ENCODE results near the gene HS1BP3. TPM values are rescaled to one million over a fixed set of nuclear protein-coding genes. Genes with fewer than 3 reads are reported as not detected.

Gene HS1BP3
- total RNA-seq, 1 donor from 2014 or later = 33.2 TPM

- no peak for TF ChIP-seq CTCF (IDR thresholded peaks at IDR 0.05)
- Mint-ChIP-seq H3K27me3 (ENCODE audit: low read depth) (peaks cover 6% of the 10 kb centered on the region), H3K36me3 (ENCODE audit: low read depth) (no peaks in the 10 kb centered on the region), H3K27ac (ENCODE audit: unreplicated experiment) (peak overlapping the region; percentile 91), H3K4me1 (ENCODE audit: low read depth) (peaks cover 52% of the 10 kb centered on the region), H3K9me3 (ENCODE audit: low read depth) (no peaks in the 10 kb centered on the region), H3K4me3 (ENCODE audit: unreplicated experiment) (peak overlapping the region; percentile 70)
- DNase-seq (ENCODE audit: low spot score) = no peak
Measured at GRCh38 chr2:20651731-20652099, 817 bp upstream of the HS1BP3 start.

GRCh38 chr2:20650393-20650876, 463 bp downstream of the HS1BP3 start:
- no peak for DNase-seq (ENCODE audit: low spot score)
- Mint-ChIP-seq H3K4me1 (ENCODE audit: low read depth) (peaks cover 52% of the 10 kb centered on the region), H3K27ac (ENCODE audit: unreplicated experiment) (peak overlapping the region; percentile 91), H3K9me3 (ENCODE audit: low read depth) (no peaks in the 10 kb centered on the region), H3K27me3 (ENCODE audit: low read depth) (no peaks in the 10 kb centered on the region), H3K4me3 (ENCODE audit: unreplicated experiment) (peak overlapping the region; percentile 94), H3K36me3 (ENCODE audit: low read depth) (no peaks in the 10 kb centered on the region)
- no peak for TF ChIP-seq CTCF (IDR thresholded peaks at IDR 0.05)

- H3K4me1 Mint-ChIP-seq (ENCODE audit: low read depth) = peaks cover 52% of the 10 kb centered on the region
- DNase-seq (ENCODE audit: low spot score) = no peak
Measured at GRCh38 chr2:20649976-20650375, 922 bp downstream of the HS1BP3 start.

GRCh38 chr2:20649576-20649975, 1.3 kb downstream of the HS1BP3 start:
- Mint-ChIP-seq H3K4me1 (ENCODE audit: low read depth) (peaks cover 52% of the 10 kb centered on the region), H3K9me3 (ENCODE audit: low read depth) (no peaks in the 10 kb centered on the region), H3K27ac (ENCODE audit: unreplicated experiment) (peak overlapping the region; percentile 65), H3K4me3 (ENCODE audit: unreplicated experiment) (peak overlapping the region; percentile 94), H3K36me3 (ENCODE audit: low read depth) (peaks cover 5% of the 10 kb centered on the region), H3K27me3 (ENCODE audit: low read depth) (no peaks in the 10 kb centered on the region)
- peak; percentile 68 for DNase-seq (ENCODE audit: low spot score)
- TF ChIP-seq CTCF (IDR thresholded peaks at IDR 0.05) = no peak

More at GRCh38 chr2:20649976-20650375, 922 bp downstream of the HS1BP3 start:
- Mint-ChIP-seq H3K27ac (ENCODE audit: unreplicated experiment) (peak overlapping the region; percentile 91), H3K9me3 (ENCODE audit: low read depth) (no peaks in the 10 kb centered on the region), H3K4me3 (ENCODE audit: unreplicated experiment) (peak overlapping the region; percentile 94), H3K27me3 (ENCODE audit: low read depth) (no peaks in the 10 kb centered on the region), H3K36me3 (ENCODE audit: low read depth) (peaks cover under 1% of the 10 kb centered on the region)
- TF ChIP-seq CTCF (IDR thresholded peaks at IDR 0.05) = no peak

GRCh38 chr2:20648831-20649230, 2.1 kb downstream of the HS1BP3 start:
- peak; percentile 46 for DNase-seq (ENCODE audit: low spot score)
- H3K4me3 Mint-ChIP-seq (ENCODE audit: unreplicated experiment) = no peak overlapping the region
- H3K9me3 Mint-ChIP-seq (ENCODE audit: low read depth) = no peaks in the 10 kb centered on the region
- H3K27me3 Mint-ChIP-seq (ENCODE audit: low read depth) = no peaks in the 10 kb centered on the region
- H3K36me3 Mint-ChIP-seq (ENCODE audit: low read depth) = peaks cover 11% of the 10 kb centered on the region
- H3K27ac Mint-ChIP-seq (ENCODE audit: unreplicated experiment) = no peak overlapping the region
- TF ChIP-seq CTCF (IDR thresholded peaks at IDR 0.05) = no peak
- peaks cover 52% of the 10 kb centered on the region for H3K4me1 Mint-ChIP-seq (ENCODE audit: low read depth)
